Stimulated activated CD4-positive, alpha-beta T cell treated with anti-CD3 and anti-CD28 coated beads, Interleukin-2, amount 100 ng/mL, for 4 hours (primary cell): Measurements from ENCODE around the gene KMT2C.
"Not testable (repeated sequence)": the region's sequence is repeated elsewhere in the genome, so short reads cannot be mapped to it uniquely, and the experiment has no call there.

ENCODE experiments used
- DNase-seq: peaks from one replicate; pipeline ENCODE4 v3.0.0-alpha.2; 2020; ENCODE audit warnings: low read depth

Gene KMT2C

DNA sequence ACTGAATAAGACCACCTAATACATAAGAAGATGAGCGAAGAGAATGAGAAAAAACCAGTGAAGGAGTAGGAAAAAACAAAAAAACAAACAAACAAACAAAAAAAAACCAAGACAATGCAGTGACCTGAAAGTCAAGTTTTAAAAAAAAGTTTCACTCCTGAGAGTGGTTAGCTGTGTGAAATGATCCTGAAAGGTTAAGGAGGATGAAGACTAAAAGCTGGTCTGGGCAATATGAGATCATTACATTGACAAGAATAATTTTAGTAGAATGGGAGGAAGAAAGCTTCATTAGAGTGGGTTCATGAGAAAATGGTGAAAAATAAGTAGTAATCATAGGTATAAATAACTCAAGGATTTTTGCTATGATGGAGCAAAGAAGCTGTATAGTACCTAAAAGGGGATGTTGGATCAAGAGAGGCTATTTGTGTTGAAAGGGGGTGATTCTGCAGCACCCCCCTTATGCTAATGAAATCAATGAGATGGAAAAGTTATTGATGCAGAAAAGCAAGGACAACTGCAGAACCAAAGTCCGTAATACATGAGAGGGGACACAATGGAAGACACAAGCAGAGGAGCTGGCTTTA, 80.2 kb downstream of the KMT2C start:
- no peak for DNase-seq

DNA sequence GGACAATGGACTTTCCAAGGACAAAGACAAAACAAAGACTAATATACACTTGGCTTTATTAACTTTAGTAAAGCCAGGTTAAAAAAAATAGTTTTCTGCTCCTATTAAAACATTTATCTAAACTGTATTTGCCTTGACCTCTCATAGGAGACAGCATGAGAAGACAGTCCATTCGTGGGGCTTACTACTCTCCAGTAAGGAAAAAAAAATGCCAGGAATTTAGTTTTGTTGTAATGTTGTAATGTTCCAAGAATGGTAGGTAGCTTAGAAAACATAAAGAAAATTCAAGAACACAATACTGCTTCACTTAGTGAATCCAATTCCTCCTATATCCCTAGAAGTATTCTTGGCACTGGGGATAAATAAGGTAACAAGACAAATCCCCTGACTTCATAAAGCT, 81.7 kb downstream of the KMT2C start:
- DNase-seq, result no peak

DNA sequence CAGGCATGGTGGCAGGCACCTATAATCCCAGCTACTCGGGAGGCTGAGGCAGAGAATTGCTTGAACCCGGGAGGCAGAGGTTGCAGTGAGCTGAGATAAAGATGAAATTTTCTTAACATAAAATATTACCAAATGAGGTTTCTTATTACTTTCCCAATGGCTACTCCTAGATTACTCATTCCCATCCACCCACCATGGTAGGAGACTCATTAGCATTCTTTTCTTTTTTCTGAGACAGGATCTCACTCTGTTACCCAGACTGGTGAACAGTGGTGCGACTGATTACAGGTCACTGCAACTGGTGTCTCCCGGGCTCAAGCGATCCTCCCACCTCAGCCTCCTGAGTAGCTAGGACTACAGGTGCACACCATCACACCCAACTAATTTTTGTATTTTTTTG, 82.5 kb downstream of the KMT2C start:
- not testable (repeated sequence) for DNase-seq

DNA sequence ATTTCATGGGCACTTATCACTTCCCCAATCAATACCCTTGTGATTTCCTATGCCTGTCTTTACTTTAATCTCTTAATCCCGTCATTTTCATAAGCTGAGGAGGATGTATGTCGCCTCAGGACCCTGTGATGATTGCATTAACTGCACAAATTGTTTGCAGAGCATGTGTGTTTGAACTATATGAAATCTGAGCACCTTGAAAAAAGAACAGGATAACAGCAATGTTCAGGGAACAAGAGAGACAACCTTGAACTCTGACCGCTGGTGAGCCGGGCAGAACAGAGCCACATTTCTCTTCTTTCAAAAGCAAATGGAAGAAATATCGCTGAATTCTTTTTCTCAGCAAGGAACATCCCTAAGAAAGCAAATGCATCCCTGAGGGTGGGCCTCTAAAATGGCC, 84.1 kb downstream of the KMT2C start:
- DNase-seq, result not testable (repeated sequence)

DNA sequence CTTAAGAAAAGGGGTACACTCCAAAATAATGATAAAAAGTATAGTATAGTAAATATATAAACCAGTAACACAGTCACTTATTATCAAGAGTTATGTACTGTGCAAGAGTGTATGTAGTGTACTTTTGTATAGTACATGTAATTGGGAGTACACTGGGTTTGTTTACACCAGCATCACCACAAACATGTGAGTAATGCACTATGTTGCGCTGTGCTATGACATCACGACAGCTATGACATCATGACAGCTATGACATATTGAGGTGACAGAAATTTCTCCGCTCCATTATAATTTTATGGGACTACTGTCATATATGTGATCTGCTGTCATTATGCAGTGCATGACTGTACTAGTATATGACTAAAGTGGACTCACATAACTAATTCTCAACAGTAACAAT, 84.6 kb downstream of the KMT2C start:
- no peak for DNase-seq

DNA sequence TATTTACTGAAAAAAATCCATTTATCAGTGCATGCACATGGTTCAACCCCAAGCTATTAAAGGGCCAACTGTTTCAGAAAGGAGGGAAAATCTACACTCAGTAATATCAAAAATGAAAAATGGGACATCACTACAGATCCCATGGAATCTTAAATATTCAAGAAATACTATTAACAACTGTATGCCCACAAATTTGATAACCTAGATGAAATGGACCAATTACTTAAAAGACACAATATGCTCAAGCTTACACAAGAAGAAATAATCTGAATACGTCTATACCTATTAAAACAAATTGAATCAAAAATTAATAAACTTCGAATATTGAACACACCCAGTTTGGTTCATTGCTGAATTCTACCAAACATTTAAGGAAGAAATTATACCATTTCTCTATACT, 87.9 kb downstream of the KMT2C start:
- no peak for DNase-seq

DNA sequence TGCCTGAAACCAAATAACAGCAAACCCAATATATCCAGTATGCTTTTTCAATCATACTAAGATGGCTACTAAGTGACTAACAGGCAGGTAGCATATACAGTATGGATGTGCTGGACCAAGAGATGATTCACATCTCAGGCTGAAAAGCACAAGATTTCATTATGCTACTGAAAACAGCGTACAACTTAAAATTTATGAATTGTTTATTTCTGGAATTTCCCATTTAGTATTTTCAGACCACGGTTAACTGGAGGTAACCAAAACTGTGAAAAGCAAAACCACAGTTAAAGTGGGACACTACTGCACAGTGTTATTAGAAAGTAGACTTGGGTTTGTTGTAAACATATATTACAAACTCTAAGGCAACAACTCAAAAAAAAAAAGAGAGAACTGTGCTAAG, 91.5 kb downstream of the KMT2C start:
- no peak for DNase-seq

DNA sequence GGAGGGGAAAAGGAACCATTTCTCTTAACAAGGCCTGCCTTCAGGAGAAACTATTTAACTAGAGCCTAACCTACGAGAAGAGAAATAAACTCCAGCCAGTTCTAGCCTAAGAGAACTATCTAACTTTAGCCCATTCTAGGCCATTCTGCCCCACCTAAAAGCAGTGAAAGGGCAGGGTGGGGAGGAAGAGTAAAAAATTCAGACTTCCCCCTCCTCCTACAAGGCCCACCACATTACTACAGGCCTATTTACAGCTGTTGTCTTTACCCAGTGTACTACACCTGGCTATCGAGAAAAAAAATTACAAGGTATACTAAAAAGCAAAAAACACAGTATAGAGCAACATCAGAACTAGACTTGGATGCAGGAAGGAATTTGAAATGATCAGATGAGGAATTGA, 93.0 kb downstream of the KMT2C start:
- no peak for DNase-seq

DNA sequence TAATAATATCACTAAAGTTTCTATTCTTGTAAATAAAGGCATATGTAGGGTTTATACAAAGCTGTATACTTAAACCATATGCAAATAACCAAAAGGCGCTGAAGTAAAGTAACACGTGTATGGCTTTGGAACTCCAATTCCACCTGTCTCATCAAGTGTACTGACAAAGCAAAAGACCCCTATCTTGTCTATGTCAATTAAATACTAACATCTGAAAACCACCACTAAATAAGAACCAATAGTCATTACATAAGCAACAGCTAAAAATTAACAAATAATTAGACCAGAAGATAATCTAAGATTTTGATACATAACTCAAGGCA, 93.9 kb downstream of the KMT2C start:
- no peak for DNase-seq

DNA sequence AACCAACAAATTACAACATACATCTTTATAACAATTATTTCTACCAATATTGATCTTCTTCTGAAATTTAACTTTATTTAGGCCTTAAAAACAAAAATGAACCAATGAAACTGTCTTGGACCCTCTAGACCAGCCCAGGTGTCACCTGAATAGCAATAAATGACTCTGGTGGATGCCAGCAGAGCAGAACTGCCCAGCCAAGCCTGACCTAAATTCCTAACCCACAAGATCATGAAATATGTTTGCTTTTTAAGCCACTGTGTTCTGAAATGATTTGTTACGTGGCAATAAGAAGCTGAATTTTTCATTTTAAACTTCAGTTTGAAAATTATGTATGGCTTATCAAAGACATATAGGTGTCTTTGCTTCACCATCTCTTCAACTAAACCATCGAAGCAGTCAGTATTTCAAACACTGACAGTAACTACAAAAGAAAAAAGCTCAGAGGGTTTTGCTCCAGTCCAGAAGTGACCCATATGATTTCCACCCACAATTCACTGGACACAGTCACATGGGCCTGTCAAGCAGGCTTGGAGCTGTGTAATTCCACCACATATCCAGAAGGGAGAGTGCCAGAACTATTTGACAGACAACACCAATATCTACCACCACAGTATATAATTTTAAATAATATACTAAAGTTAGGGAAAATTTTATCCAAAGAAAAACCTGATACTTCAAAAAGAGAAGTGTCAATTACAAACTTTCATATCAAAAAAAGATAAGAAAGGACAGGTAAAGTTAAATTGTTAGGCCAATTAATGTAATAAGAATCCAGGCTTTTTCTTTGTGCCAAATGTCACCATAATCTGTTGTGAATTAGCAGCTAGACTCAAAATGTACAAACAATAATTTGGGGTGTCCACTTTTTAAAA, 94.5 kb downstream of the KMT2C start:
- no peak for DNase-seq

DNA sequence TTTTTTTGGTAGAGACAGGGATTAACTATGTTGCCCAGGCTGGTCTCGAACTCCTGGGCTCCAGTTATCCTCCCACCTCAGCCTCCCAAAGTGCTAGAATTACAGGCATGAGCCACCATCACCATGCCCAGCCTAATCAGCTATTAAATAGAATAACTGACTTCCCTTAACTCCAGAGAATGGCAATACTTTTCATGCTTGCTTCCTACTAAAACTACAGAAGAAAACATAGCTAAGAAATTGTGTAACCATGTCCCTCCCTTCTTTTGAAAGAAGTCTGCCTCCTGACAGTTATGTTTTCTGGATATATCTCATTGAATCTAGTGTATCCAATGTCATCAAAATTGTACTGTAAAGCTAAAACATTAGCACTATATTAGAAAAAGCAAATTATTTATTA, 95.6 kb downstream of the KMT2C start:
- DNase-seq, result no peak

DNA sequence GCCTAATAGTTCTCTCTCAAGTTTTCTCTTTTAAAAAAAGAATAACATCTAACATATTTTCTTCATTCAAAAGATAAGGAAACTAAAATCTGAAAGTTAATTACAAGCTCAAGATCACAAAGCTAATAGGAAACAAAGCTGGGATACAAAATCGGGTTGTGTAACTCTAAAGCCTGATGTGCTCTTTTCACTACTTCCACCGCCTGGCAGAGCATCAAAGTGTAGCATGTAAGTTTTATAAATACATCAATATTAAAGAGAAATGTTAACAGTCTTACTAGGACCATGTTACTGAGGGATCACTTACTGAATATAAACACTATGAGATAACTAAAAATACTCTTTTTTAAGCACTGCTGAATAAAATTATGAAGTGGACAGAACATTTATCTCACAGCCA, 97.2 kb downstream of the KMT2C start:
- no peak for DNase-seq

DNA sequence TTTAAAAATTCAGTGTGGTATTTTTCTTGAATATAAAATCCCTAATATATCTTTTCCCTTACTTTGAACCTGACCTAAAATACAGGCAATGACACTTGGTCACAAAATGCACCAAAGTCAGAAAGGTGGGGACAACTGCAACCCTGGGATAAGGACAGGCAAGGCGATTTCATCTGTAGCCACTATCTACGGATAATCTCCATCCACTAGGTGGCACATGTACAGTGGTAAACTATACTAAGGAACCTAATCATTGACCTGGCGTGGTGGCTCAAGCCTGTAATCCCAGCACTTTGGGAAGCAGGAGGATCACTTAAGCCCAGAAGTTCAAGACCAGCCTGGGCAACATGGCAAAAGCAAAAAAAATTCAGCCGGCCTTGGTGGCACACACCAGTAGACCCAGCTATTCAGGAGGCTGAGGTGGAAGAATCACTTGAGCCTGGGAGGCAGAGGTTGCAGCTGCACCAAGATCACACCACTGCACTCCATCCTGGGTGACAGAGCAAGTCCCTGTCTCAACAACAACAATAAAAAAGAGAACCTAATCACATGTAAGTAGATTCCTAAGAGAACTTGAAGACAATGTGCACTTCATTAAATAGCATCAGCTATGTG, 98.9 kb downstream of the KMT2C start:
- DNase-seq, result no peak

DNA sequence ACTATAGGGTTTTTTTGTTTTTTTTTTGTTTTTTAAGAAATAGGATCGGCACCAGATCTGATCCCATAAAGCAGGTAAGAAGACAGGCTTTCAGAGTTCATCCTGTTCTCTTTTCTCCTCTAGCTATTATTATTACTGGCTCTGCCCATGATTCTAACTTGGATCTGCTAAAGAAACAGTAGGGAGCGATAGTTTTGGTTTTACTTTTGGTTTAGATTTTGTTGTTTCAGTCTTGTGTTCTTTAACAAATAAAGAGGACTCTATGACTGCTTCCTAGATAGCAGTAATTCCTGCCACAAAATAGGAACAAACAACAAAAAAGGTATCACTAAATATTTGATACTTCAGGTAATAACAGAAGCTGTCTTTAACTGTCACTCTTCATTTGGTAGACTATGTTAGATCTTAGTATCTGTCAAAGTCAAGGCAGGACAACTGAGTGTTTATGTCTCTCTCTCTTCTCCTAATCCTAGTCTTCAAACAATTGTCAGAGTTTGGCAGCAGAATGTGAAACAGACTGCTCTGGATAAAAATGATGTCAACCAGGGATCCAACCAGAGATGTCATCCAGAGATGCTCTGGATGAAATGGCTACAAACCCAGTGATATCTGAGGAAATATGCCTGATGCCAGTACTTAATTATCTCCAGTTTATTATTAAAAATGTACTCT, 99.8 kb downstream of the KMT2C start:
- DNase-seq, result no peak

DNA sequence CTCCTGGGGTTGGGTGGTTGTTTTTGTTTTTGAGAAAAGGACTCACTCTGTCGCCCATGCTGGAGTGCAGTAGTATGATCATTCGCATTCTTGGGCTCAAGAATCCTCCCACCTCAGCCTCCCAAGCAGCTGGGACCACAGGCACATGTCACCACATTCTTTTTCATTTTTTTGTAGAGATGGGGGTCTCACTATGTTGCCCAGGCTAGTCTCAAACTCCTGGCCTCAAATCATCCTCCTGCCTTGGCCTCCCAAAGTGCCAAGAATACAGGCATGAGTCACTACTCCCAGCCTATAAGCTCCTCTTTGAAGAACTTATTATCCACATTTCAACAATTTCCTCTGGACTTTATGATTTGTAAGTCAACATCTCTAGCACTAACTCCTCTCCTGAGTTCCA, 102.7 kb downstream of the KMT2C start:
- no peak for DNase-seq

DNA sequence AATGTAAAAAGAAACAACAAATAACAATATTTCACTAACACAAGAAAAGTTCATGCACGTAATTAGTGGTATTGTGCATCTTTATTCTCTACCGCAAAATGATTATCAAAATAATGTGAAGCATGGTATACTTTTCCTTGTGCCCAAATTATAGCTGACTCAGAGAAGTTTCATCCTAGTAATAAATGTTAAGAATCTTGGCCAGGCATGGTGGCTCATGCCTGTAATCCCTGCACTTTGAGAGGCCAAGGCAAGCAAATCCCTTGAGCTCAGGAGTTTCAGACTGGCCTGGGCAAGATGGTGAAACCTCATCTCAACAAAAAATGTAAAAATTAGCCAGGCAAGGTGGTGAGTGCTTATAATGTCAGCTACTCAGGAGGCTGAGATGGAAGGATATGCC, 105.0 kb downstream of the KMT2C start:
- DNase-seq, result no peak

DNA sequence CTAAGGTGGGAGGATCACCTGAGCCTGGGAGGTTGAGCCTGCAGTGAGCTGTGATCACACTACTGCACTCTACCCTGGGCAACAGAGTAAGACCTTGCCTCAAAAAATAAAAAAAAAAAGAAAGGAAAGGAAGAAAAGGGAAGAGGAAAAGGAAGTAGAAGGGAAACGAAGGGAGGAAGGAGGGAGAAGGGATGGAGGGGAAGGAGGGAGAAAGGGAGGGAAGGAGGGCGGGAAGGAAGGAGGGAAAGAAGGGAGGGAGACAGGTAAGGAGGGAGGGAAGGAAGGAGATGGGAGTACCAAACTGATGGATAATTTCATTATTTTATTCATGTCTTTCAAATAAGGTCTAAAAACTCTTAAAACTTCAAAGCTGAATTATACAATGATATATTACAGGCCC, 106.3 kb downstream of the KMT2C start:
- DNase-seq, result no peak

DNA sequence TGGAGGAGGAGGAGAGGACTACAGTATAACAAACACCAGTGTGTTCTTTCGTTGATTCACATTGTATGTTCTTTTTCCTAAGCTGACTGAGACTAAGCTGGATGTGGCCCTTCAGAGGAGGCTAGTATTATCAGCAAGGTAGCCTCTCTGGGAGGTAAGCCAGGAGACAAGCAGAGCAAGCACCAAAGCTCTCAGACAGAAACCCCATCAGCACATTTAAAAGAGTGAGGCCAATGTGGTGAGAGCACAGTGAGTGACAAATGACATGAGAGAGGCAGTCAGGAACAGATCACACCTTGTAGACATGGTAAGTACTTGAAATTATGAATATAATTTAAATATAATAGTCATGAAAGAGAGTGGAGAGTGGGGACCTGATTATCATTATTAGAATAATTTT, 107.6 kb downstream of the KMT2C start:
- DNase-seq, result no peak

DNA sequence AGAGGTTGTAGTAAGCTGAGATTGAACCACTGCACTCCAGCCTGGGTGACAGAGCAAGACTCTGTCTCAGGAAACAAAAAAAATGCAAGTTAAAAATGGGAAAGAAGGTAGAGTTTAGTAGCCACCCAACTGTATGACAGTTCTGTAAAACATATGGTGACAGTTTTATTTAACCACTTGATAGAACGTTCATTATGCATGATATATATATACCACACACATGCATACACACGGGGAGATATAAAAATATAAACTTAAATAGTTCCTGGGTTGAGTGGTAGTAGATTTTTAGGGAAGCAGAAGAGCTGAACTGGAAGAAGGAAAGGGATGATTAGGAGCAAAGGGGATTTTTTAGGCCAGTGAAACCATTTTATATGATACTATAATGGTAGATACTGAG, 120.0 kb downstream of the KMT2C start:
- DNase-seq, result no peak

DNA sequence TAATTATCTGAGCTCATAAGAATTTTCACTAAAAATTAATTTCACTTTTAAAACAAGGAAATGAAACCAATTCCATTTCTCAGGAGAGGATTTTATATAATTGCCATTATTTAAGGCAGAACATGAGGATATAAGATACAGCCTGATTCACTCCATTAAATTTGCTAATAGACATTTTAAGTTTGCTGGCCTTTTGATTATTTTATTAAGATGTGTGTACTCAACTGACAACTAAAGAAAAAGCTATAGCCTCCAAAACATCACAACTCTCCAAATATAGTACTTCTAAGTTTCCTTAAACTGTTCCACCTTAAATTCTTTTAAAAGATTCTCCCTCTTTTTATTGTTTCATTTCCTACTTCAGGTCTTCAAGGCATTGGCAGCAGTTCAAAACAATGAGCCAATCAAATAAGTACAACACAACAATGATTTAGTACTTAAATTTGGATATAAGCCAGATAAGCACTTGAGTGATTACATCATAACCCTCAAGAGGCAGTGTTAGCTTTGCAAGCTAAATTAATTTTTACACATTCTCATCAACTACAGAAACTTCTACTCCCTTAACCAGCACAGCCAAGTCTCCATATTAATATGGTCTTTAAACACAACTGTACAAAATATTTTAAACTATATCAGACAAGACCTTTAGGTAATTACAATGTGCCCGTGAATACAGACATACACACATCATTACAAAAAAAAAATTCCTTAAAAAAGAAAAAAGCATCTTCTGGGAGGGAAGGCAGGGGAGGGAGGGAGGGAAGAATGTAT, 121.8 kb downstream of the KMT2C start:
- DNase-seq, result no peak

DNA sequence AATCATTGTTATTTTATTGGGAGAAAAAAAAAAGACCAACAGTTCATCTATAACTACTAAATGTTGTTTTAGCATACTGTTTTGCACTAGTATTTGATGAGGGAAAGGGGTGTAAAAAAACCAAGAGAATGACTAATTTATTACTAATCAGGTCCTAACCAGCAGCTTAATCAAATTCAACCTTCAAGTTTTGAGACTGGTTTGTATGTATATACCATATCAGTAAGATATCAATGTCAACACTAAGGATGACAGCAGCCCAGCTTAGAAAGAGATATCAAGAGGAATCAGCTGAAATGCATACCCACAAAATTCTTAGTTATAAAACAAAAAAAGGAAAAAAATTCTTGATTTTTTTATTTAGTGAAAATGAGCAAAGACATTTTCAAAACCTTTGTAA, 122.6 kb downstream of the KMT2C start:
- no peak for DNase-seq

DNA sequence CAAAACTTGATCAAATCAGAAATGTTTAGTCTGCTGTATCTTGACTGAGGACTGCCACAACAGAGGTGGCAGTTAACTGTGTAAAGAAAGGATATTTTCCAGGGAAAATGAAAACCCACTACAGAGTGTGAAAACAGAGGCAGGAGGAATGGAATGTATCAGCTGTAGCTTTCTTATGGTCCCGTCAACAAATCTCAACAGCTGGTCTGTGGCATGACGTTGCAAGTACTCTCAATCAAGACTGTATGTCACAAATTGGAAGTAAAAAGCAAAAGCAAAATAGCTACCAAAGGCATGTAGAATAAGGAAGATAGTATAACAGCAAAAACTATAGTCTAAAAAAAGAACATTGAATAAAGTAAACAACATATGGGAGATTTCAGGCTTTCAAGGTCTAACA, 123.5 kb downstream of the KMT2C start:
- no peak for DNase-seq
